GM12865 (cell line): ENCODE measurements around the gene CACNA1I.

Experiments
- DNase-seq: peaks from one replicate; pipeline ENCODE4 v3.0.0; 2010; ENCODE audit warnings: low read depth
- H3K4me3 ChIP-seq: 2 replicates; pipeline ENCODE4 v1.5.1; 2011; ENCODE audit warnings: mild to moderate bottlenecking, low read depth, low read length, control low read depth
- CTCF ChIP-seq: IDR thresholded peaks from 2 replicates; pipeline ENCODE4 v1.5.1; 2011; ENCODE audit warnings: low read length, control low read depth, low read depth, inconsistent platforms; ENCODE audit not compliant: insufficient read depth; ENCODE audit errors: missing control alignments

CACNA1I gene

GRCh38 chr22:39686776-39687525 is 116.4 kb downstream of the CACNA1I start:
- TF ChIP-seq CTCF: no peak
- no peak overlapping the region for H3K4me3 ChIP-seq
- DNase-seq: no peak

GRCh38 chr22:39688186-39688785 is 117.7 kb downstream of the CACNA1I start:
- DNase-seq: no peak
- no peak for TF ChIP-seq CTCF
- no peak overlapping the region for H3K4me3 ChIP-seq

- no peak overlapping the region for H3K4me3 ChIP-seq
- TF ChIP-seq CTCF: no peak
- DNase-seq: no peak
Observed at GRCh38 chr22:39689421-39689820, 118.9 kb downstream of the CACNA1I start.

GRCh38 chr22:39690881-39691605 is 120.5 kb downstream of the CACNA1I start:
- H3K4me3 ChIP-seq: no peak overlapping the region
- DNase-seq: no peak
- TF ChIP-seq CTCF: no peak

- TF ChIP-seq CTCF: no peak
- H3K4me3 ChIP-seq: no peak overlapping the region
- no peak for DNase-seq
Observed at GRCh38 chr22:39693943-39694500, 123.5 kb downstream of the CACNA1I start.

- no peak for TF ChIP-seq CTCF
- no peak for DNase-seq
- H3K4me3 ChIP-seq: no peak overlapping the region
Observed at GRCh38 chr22:39697790-39698430, 127.4 kb downstream of the CACNA1I start.
